ENCODE measurements around the gene GPRASP1.

Gene GPRASP1

GRCh38 chrX:102696306-102696705 is 45.0 kb downstream of the GPRASP1 start:
- intact Hi-C loops (cut with DNase I): no loop called here
- no peak for DNase-seq

GRCh38 chrX:102697494-102697893 is 46.2 kb downstream of the GPRASP1 start:
- DNase-seq: no peak
- intact Hi-C loops (cut with DNase I): no loop called here

Measured in posterior cingulate gyrus (tissue), 11 donors.